Hepatocyte (in vitro differentiated cells): ENCODE results near the gene THAP8. TPM values are rescaled to one million over a fixed set of nuclear protein-coding genes. Genes with fewer than 3 reads are reported as not detected.

Experiments used
- DNase-seq: peaks from one replicate; pipeline ENCODE4 v3.0.0-alpha.2; 2016; ENCODE audit warnings: low spot score
- H2AFZ ChIP-seq: fragments of 200-600 bp; sonication (generic); 2 replicates; pipeline ENCODE4 v1.6.0; 2016; ENCODE audit warnings: antibody characterized with exemption, mild to moderate bottlenecking
- H3K27ac ChIP-seq: fragments of 200-600 bp; sonication (generic); 2 replicates; pipeline ENCODE4 v1.5.1; 2016; ENCODE audit warnings: mild to moderate bottlenecking
- H3K27me3 ChIP-seq: fragments of 200-600 bp; sonication (generic); 2 replicates; pipeline ENCODE4 v1.6.1; 2016
- H3K36me3 ChIP-seq: fragments of 200-600 bp; sonication (generic); replicated peaks from 2 replicates; pipeline ENCODE4 v1.5.1; 2016; ENCODE audit warnings: low read depth; ENCODE audit not compliant: insufficient read depth
- H3K4me1 ChIP-seq: fragments of 200-600 bp; sonication (generic); 2 replicates; pipeline ENCODE4 v1.5.1; 2016; ENCODE audit warnings: mild to moderate bottlenecking, moderate library complexity; ENCODE audit not compliant: insufficient read depth
- H3K4me2 ChIP-seq: fragments of 200-600 bp; sonication (generic); 2 replicates; pipeline ENCODE4 v1.6.0; 2016
- H3K4me3 ChIP-seq: fragments of 200-600 bp; sonication (generic); 2 replicates; pipeline ENCODE4 v1.5.1; 2016; ENCODE audit warnings: mild to moderate bottlenecking
- H3K79me2 ChIP-seq: fragments of 200-600 bp; sonication (generic); 2 replicates; pipeline ENCODE4 v1.6.0; 2017; ENCODE audit warnings: mild to moderate bottlenecking
- H3K9me2 ChIP-seq: fragments of 200-600 bp; sonication (generic); replicated peaks from 2 replicates; pipeline ENCODE4 v1.6.0; 2017; ENCODE audit warnings: mild to moderate bottlenecking; ENCODE audit not compliant: insufficient read depth
- H3K9me3 ChIP-seq: fragments of 200-600 bp; sonication (generic); 2 replicates; pipeline ENCODE4 v1.5.1; 2016; ENCODE audit warnings: low read depth, mild to moderate bottlenecking
- H4K20me1 ChIP-seq: fragments of 200-600 bp; sonication (generic); 2 replicates; pipeline ENCODE4 v1.6.0; 2016; ENCODE audit warnings: mild to moderate bottlenecking; ENCODE audit not compliant: insufficient read depth, poor library complexity, severe bottlenecking
- CTCF ChIP-seq: fragments of 200-600 bp; sonication (generic); IDR thresholded peaks from 2 replicates; pipeline ENCODE4 v1.5.1; 2016; ENCODE audit warnings: antibody characterized with exemption, mild to moderate bottlenecking; ENCODE audit not compliant: poor library complexity
- EZH2 ChIP-seq: fragments of 200-600 bp; sonication (generic); IDR thresholded peaks from 2 replicates; pipeline ENCODE4 v1.6.1; 2016; ENCODE audit warnings: antibody characterized with exemption, mild to moderate bottlenecking, borderline replicate concordance
- EZH2phosphoT487 ChIP-seq: fragments of 200-600 bp; sonication (generic); IDR thresholded peaks from one replicate; pipeline ENCODE4 v1.6.1; 2018; ENCODE audit warnings: antibody characterized with exemption, mild to moderate bottlenecking, low read depth, moderate library complexity; ENCODE audit not compliant: unreplicated experiment, severe bottlenecking
- WGBS: methylation state at CpG from one replicate; pipeline ENCODE4 v1.1.6; 2016; ENCODE audit warnings: low lambda C conversion rate; ENCODE audit errors: missing lambda C conversion rate; 5-methylcytosine and 5-hydroxymethylcytosine counted together
- polyA plus RNA-seq: library from polyadenylated mRNA; unstranded; fragments of >200 nt; fragmentation: Nextera tagmentation; extraction: Ambion mirVana; gene quantifications from 2 replicates; pipeline ENCODE4 v1.2.1, GENCODE V29; 2016
- total RNA-seq: library from RNA; depleted of rRNA; stranded (reverse); fragments of >200 nt; gene quantifications from 2 replicates; pipeline ENCODE4 v1.2.3, GENCODE V29; 2014

Gene THAP8
- total and polyA plus RNA-seq, 2 experiments from 2014 or later, result 4.5 to 23.1 TPM

DNA sequence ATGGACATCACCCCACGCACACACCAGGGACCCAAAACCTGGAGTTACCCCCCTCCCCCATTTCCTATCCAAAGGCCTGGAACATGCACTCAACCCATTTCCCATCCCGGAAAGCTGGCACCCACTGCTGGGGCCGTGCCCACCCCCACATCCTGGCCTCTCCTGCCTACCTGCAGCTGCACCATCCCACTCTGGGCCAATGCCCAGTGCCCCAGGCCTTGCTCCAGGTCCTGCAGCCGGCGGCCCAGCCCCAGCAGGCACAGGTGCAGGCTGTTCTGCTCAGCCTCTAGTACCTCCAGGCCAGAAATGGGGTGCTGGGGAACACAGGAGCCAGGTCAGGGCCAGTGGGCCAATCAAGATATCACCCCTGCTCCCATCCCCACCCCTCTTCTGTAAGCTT, 47.1 kb downstream of the THAP8 start:
- no peak for DNase-seq
- WGBS, result 90% methylated on average over 5 of the region's 5 CpGs
- no peak overlapping the region for H2AFZ ChIP-seq
- H3K27ac ChIP-seq, result no peak overlapping the region
- H3K27me3 ChIP-seq, result no peaks in the 10 kb centered on the region
- peaks cover 9% of the 10 kb centered on the region for H3K79me2 ChIP-seq
- no peaks in the 10 kb centered on the region for H3K9me2 ChIP-seq
- no peaks in the 10 kb centered on the region for H3K9me3 ChIP-seq
- no peaks in the 10 kb centered on the region for H3K36me3 ChIP-seq
- no peaks in the 10 kb centered on the region for H4K20me1 ChIP-seq
- TF ChIP-seq EZH2phosphoT487 (no peak), CTCF (no peak), EZH2 (no peak)
- H3K4me3 ChIP-seq, result no peak overlapping the region
- H3K4me2 ChIP-seq, result no peak overlapping the region
- H3K4me1 ChIP-seq, result peaks cover 4% of the 10 kb centered on the region

DNA sequence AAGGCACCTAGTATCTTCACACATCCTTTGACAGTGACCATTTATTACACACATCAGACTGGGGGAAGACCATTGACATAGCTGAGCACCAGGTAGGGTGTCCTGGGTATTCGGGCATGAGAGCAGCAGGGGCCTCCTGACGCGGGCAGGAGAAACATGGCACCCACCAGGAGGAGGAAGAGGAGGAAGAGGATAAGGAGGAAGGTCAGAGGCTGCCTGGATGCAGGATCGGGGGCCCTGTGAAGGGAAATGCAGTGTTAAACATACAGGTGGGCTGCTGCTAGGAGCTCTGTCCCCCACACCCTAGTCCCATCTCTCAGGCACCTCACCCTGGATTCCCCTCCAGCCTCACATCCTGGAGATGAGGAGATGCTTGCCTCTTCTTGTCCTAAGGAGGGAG, 50.8 kb downstream of the THAP8 start:
- Histone ChIP-seq H3K27me3 (no peaks in the 10 kb centered on the region), H3K4me2 (no peak overlapping the region), H3K79me2 (peaks cover 28% of the 10 kb centered on the region), H3K4me1 (no peaks in the 10 kb centered on the region), H3K4me3 (no peak overlapping the region), H2AFZ (no peak overlapping the region), H3K36me3 (no peaks in the 10 kb centered on the region), H4K20me1 (no peaks in the 10 kb centered on the region), H3K9me2 (no peaks in the 10 kb centered on the region), H3K27ac (no peak overlapping the region), H3K9me3 (no peaks in the 10 kb centered on the region)
- DNase-seq, result no peak
- WGBS, result 95% methylated on average over 4 of the region's 4 CpGs
- TF ChIP-seq EZH2phosphoT487, result no peak
- TF ChIP-seq CTCF, result no peak

GRCh38 chr19:36001605-36002004, 52.5 kb downstream of the THAP8 start:
- H3K36me3 ChIP-seq, result no peaks in the 10 kb centered on the region
- WGBS, result 96% methylated on average over 3 of the region's 3 CpGs
- no peaks in the 10 kb centered on the region for H3K27me3 ChIP-seq
- no peaks in the 10 kb centered on the region for H3K9me2 ChIP-seq
- no peak overlapping the region for H3K4me3 ChIP-seq
- H3K27ac ChIP-seq, result no peak overlapping the region
- no peak overlapping the region for H3K4me2 ChIP-seq
- H3K9me3 ChIP-seq, result no peaks in the 10 kb centered on the region
- peaks cover 34% of the 10 kb centered on the region for H3K79me2 ChIP-seq
- H3K4me1 ChIP-seq, result no peaks in the 10 kb centered on the region
- DNase-seq, result no peak
- H2AFZ ChIP-seq, result no peak overlapping the region
- TF ChIP-seq EZH2phosphoT487 (no peak), EZH2 (no peak), CTCF (no peak)
- H4K20me1 ChIP-seq, result no peaks in the 10 kb centered on the region

- H2AFZ ChIP-seq, result no peak overlapping the region
- no peaks in the 10 kb centered on the region for H3K9me2 ChIP-seq
- no peaks in the 10 kb centered on the region for H3K9me3 ChIP-seq
- 94% methylated on average over 8 of the region's 8 CpGs for WGBS
- TF ChIP-seq EZH2 (no peak), EZH2phosphoT487 (no peak)
- no peaks in the 10 kb centered on the region for H4K20me1 ChIP-seq
- DNase-seq, result no peak
- no peak overlapping the region for H3K4me3 ChIP-seq
- H3K36me3 ChIP-seq, result no peaks in the 10 kb centered on the region
- H3K79me2 ChIP-seq, result peaks cover 47% of the 10 kb centered on the region
- no peaks in the 10 kb centered on the region for H3K27me3 ChIP-seq
- H3K4me2 ChIP-seq, result peak overlapping the region; percentile 91
- no peaks in the 10 kb centered on the region for H3K4me1 ChIP-seq
- no peak overlapping the region for H3K27ac ChIP-seq
These were observed 57.3 kb downstream of the THAP8 start for GRCh38 chr19:35996777-35997176.
